GM19193 (cell line): ENCODE measurements around the gene PARD3.

Experiments used
- POLR2A ChIP-seq: IDR thresholded peaks from 4 replicates; pipeline ENCODE4 v1.6.1; 2011; ENCODE audit not compliant: insufficient read depth, insufficient read length; ENCODE audit errors: extremely low read depth

The PARD3 gene

GRCh38 chr10:34151481-34151880 is 663.6 kb downstream of the PARD3 start:
- no peak for TF ChIP-seq POLR2A

- TF ChIP-seq POLR2A, result no peak
Observed at GRCh38 chr10:34150103-34150502, 665.0 kb downstream of the PARD3 start.

- TF ChIP-seq POLR2A, result no peak
Observed at GRCh38 chr10:34148305-34148657, 666.8 kb downstream of the PARD3 start.

- TF ChIP-seq POLR2A, result no peak
Observed at GRCh38 chr10:34147641-34148304, 667.3 kb downstream of the PARD3 start.

- no peak for TF ChIP-seq POLR2A
Observed at GRCh38 chr10:34145715-34146114, 669.4 kb downstream of the PARD3 start.

- no peak for TF ChIP-seq POLR2A
Observed at GRCh38 chr10:34143466-34143865, 671.6 kb downstream of the PARD3 start.

- no peak for TF ChIP-seq POLR2A
Observed at GRCh38 chr10:34141032-34141680, 673.9 kb downstream of the PARD3 start.

- no peak for TF ChIP-seq POLR2A
Observed at GRCh38 chr10:34139559-34139958, 675.5 kb downstream of the PARD3 start.

- no peak for TF ChIP-seq POLR2A
Observed at GRCh38 chr10:34137955-34138354, 677.1 kb downstream of the PARD3 start.

GRCh38 chr10:34137201-34137600 is 677.9 kb downstream of the PARD3 start:
- no peak for TF ChIP-seq POLR2A

GRCh38 chr10:34135515-34135914 is 679.6 kb downstream of the PARD3 start:
- TF ChIP-seq POLR2A, result no peak

GRCh38 chr10:34134602-34135001 is 680.5 kb downstream of the PARD3 start:
- no peak for TF ChIP-seq POLR2A

- no peak for TF ChIP-seq POLR2A
Observed at GRCh38 chr10:34133406-34133805, 681.7 kb downstream of the PARD3 start.

- no peak for TF ChIP-seq POLR2A
Observed at GRCh38 chr10:34131152-34131551, 683.9 kb downstream of the PARD3 start.

- no peak for TF ChIP-seq POLR2A
Observed at GRCh38 chr10:34127676-34128075, 687.4 kb downstream of the PARD3 start.

GRCh38 chr10:34126371-34127151 is 688.5 kb downstream of the PARD3 start:
- no peak for TF ChIP-seq POLR2A
